ENCODE measurements around the gene CDS2. TPM values are rescaled to one million over a fixed set of nuclear protein-coding genes. Genes with fewer than 3 reads are reported as not detected.

CDS2 gene
- total and polyA plus RNA-seq, 11 donors = 22.5 to 105 (median 83.1) TPM

- no peak for DNase-seq
- peaks cover 0 to 29% (median 0%) of the 10 kb centered on the region in 12 donors for H3K4me1 ChIP-seq
- no peak overlapping the region for H3K27ac ChIP-seq
- WGBS, 4 donors = 86 to 91% (median 89%) methylated on average over 6 of the region's 6 CpGs
- H3K9me3 ChIP-seq = no peaks in the 10 kb centered on the region
- no peak overlapping the region for H3K4me3 ChIP-seq
- H3K36me3 ChIP-seq = peaks cover 0 to 18% (median 13%) of the 10 kb centered on the region in 9 donors
- ATAC-seq = no peak
- H3K27me3 ChIP-seq = no peaks in the 10 kb centered on the region
- intact Hi-C loops (cut with DNase I) = loop anchor here in 5 of 10 donors (10.0 kb wide), 2 partner anchors 87 to 127 kb away; partner anchors contain the start of gene SLC23A2 (in 1 of the 5)
- no peak for TF ChIP-seq CTCF (IDR thresholded peaks at IDR 0.05)
- TF ChIP-seq POLR2A (IDR thresholded peaks at IDR 0.05) = no peak
Observed at GRCh38 chr20:5091902-5092301, 34.9 kb upstream of the CDS2 start.

GRCh38 chr20:5092765-5093339 lies 34.0 kb upstream of the CDS2 start:
- Histone ChIP-seq H3K4me1 (peaks cover 0 to 29% (median 0%) of the 10 kb centered on the region in 12 donors), H3K36me3 (peaks cover 0 to 26% (median 17%) of the 10 kb centered on the region in 9 donors), H3K4me3 (no peak overlapping the region), H3K27ac (no peak overlapping the region), H3K9me3 (no peaks in the 10 kb centered on the region), H3K27me3 (no peaks in the 10 kb centered on the region)
- DNase-seq = no peak
- TF ChIP-seq CTCF (IDR thresholded peaks at IDR 0.05) (no peak), POLR2A (IDR thresholded peaks at IDR 0.05) (no peak)
- intact Hi-C loops (cut with DNase I) = loop anchor here in 5 of 10 donors (10.0 kb wide), 2 partner anchors 88 to 128 kb away; partner anchors contain the start of gene SLC23A2 (in 1 of the 5)
- WGBS, 4 donors = 78 to 95% (median 81%) methylated on average over 4 of the region's 4 CpGs
- ATAC-seq = no peak

GRCh38 chr20:5095454-5095853 lies 31.4 kb upstream of the CDS2 start:
- Histone ChIP-seq H3K4me1 (peaks cover 0 to 19% (median 0%) of the 10 kb centered on the region in 12 donors), H3K36me3 (peaks cover 0 to 50% (median 41%) of the 10 kb centered on the region in 9 donors), H3K27me3 (no peaks in the 10 kb centered on the region), H3K4me3 (no peak overlapping the region), H3K9me3 (no peaks in the 10 kb centered on the region), H3K27ac (no peak overlapping the region)
- intact Hi-C loops (cut with DNase I) = loop anchor here in 7 of 10 donors (5.0 to 10.0 kb wide), 4 partner anchors 91 to 488 kb away; partner anchors contain the start of gene SLC23A2 (in 1 of the 7)
- TF ChIP-seq POLR2A (IDR thresholded peaks at IDR 0.05) = no peak
- no peak for TF ChIP-seq CTCF (IDR thresholded peaks at IDR 0.05)
- WGBS, 4 donors = 85 to 93% (median 91%) methylated on average over 3 of the region's 3 CpGs
- peak in 1 of 4 donors; percentile 15 for ATAC-seq
- no peak for DNase-seq

GRCh38 chr20:5095931-5096330 lies 30.9 kb upstream of the CDS2 start:
- H3K4me1 ChIP-seq = peaks cover 0 to 19% (median 0%) of the 10 kb centered on the region in 12 donors
- no peak for TF ChIP-seq POLR2A (IDR thresholded peaks at IDR 0.05)
- TF ChIP-seq CTCF (IDR thresholded peaks at IDR 0.05) = no peak
- H3K9me3 ChIP-seq = no peaks in the 10 kb centered on the region
- H3K4me3 ChIP-seq = no peak overlapping the region
- no peak for DNase-seq
- WGBS, 4 donors = 88 to 100% (median 94%) methylated on average over 3 of the region's 3 CpGs
- peaks cover 0 to 54% (median 44%) of the 10 kb centered on the region in 9 donors for H3K36me3 ChIP-seq
- H3K27ac ChIP-seq = no peak overlapping the region
- intact Hi-C loops (cut with DNase I) = loop anchor here in 7 of 10 donors (5.0 to 10.0 kb wide), 4 partner anchors 91 to 489 kb away; partner anchors contain the start of gene SLC23A2 (in 1 of the 7)
- no peaks in the 10 kb centered on the region for H3K27me3 ChIP-seq
- ATAC-seq = no peak
